ENCODE measurements around the gene THSD4.
"Not testable (repeated sequence)": the region's sequence is repeated elsewhere in the genome, so short reads cannot be mapped to it uniquely, and the experiment has no call there.

THSD4 gene

DNA sequence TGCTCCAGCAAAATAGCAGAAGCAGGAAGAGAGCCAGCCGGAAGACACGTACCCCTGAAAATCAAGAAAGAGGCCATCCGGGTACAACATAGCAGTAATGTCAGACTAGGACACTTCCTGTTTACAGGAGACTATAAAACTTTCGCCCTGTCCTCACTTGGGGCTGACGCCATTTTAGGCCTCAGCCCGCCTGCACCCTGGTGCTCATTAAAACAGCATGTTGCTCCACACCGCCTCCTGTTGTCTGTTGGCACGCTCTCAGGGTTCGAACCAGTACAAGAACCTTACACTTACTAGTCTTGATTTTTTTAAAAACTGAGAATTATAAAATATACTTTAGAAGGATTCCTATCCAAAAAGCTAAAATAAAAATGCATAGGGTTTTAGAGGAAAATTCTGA, 535.3 kb downstream of the THSD4 start:
- no peak for DNase-seq

DNA sequence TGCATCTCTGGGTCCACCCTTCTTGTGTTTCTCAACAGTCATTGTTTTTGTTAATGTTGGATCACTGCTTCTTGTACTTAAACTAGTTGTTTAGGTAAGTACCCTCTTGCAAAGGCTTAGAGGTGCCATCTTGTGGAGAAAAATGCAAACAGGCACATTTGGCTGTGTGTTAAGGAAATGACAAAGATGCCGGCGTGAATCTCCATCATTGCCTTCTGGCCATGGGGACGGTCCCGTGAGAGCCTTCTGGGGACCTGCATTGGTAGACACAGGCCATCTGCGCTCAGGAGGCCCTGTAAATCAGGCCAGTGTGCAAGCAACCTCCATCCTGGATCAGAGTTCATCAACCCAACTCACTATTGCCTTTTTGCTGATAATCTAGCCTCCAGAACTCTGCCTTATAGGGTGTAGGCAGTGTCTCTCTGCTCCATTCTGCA, 536.5 kb downstream of the THSD4 start:
- DNase-seq = peak; percentile 56

DNA sequence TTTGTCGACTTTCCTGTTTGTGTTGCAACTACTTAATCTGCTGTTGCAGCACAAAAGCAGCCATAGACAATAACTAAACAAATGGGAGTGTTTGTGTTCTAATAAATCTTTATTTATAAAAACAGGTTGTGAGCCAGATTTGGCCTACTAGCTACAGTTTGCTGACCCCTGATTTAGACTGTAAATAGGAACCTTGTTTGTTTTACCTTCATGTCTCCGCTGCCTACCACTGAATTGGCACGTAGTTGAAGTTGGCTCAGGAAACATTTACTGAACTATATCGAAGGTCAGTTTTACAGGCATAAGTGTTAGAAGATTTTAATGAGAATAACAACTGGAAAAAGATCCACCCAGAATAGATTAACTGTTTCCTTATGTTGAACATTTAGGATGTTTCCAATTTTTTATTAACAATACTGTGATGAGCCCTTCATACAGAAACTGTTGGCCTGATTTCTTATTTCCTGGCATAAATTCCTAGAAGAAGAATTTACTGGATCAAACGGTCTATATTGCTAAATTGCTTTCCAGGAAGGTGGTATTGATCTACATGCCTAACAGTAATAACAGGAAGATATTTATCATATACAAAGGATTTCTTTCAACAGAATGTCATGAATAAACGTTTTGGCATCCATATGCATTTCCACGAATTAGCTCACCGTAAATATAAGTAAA, 538.9 kb downstream of the THSD4 start:
- DNase-seq = peak; percentile 48

DNA sequence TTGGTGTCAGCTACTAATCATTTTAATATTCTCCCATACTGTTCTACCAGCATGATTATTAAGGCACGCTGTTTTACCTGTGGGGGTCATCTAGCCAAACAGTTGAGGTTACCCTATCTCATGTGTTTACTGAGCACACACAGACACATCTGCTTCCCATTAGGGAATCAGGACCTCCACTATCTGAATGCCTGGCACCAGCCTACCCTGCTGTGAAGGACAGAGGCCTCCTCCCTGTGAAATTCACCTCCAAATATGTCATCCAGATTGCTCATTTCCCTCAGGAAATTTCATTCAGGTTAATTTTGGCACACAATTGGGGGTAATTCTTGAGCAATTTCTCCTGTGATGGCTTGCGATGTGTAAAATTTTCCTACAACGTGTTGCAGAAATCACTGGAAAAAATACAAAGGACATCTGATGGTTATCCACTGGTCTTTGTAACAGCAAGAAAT, 539.5 kb downstream of the THSD4 start:
- peak; percentile 84 for DNase-seq

DNA sequence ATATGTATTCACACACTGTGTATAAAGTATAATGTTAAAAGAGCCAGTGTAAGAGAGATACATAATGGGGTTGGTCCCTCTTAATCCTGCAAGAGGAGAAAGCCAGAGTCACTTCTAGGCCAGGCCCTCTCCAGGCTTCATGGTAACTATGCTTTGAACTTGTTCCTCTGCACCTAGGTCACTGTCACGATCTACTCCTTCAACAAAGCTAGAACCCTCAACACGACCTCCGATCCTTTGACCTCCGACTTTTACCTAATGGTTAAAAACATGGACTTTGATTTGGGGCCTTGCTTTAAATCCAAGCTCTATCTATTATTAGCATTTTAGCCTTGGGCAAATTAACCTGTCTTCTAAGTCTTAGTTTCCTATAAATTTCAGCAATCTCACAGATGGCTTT, 541.2 kb downstream of the THSD4 start:
- no peak for DNase-seq

DNA sequence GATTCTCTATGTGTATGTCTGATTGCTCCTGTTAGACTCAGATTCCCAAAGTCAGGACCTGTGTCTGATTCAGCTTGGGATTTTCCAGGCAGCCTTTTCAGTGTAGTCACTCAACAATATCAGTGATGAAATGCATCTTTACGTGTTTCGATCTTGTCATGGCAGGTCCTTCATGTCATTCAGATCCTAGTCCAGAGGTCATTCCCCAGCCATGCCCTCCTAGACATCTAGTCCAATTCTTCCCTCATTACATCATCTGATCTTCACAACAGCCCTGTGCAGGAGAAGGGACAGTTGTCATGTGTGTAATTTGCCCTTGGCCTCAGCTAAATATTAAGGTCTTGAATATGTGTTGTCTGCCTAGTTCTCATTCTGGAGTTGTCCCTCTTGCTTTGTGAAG, 541.9 kb downstream of the THSD4 start:
- no peak for DNase-seq

DNA sequence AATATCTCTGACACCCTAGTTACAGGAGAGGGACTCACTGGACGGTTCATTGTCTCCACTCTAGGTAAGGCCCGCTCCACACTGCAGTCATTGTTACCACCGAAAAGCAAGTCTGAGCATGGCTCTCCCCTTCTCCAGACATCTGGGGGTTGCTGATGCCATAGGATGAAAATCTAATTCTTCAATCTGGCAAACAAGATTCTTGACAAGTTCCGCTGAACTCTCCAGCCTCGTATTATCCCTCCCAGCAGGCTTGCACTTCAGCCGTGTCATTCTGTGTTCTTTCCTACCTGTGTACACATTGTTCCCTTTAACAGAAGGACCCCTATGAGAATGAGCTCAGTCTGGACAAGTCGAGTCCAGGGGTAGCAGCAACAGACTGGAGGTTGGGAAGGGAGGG, 542.8 kb downstream of the THSD4 start:
- no peak for DNase-seq

DNA sequence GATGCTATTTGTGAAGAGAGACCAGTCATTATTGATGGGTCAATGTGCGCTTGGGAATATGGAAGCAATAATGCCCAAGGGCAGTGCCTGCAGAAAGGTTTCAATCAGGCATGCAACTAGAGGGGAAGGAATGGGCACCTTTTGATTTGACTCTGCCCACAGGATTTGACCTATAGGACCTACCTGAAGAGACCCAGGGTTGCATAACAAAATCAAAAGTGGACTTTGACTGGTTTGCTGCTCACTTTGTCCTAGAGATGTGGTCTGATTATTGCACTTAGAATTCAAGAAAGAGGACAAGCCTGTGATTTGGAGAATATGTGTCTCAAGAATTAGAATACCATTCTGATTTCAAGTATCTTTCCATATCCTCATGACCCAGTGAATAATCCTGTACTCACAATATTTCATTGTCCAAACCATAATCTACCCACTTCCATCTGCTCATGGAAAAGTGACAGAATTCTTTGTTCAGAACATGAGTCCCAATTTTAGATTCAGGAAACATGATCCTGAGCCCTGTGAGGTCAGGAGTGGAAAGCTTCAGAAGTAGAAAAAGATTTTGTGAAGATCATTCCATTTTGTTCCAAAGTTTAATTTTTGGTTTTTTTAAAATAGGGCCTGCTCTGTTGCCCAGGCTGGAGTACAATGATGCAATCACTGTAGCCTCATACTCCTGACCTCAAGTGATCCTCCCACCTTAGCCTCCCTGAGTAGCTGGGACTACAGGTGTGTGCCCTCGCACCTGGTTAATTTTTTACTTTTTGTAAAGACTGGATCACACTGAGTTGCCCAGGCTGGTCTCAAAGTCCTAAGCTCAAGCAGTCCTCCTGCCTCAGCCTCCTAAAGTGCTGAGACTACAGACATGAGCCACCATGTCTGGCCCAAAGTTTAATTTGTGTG, 543.8 kb downstream of the THSD4 start:
- no peak for DNase-seq

DNA sequence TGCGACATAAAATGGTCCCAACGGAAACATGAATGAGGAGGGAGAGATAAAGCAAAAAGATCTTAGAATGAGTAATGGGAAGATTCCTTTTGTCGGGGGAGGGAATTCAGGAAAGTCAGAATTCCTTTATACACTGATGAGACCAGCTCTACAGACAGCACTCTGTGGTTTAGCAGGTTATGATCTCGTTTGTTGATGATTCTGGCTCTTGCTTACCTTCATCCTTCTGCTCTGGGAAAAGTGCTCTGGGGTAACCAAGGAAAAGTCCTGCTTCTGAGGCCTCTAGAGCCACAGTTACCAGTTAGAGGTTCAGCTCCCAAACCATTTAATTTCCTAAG, 544.4 kb downstream of the THSD4 start:
- DNase-seq = no peak

DNA sequence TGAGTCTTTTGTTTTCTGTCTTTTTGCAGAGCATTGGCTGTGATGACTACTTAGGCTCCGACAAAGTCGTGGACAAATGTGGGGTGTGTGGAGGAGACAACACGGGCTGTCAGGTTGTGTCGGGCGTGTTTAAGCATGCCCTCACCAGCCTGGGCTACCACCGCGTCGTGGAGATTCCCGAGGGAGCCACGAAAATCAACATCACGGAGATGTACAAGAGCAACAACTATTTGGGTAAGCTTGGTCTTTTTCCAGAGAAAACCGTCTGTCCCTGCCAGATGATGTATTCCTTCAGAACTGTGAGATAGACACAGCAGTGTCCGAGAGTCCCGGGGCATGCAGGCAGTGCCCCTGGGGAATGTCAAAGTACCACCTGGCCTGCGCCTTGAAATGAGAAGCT, 545.2 kb downstream of the THSD4 start:
- DNase-seq = peak; percentile 24

DNA sequence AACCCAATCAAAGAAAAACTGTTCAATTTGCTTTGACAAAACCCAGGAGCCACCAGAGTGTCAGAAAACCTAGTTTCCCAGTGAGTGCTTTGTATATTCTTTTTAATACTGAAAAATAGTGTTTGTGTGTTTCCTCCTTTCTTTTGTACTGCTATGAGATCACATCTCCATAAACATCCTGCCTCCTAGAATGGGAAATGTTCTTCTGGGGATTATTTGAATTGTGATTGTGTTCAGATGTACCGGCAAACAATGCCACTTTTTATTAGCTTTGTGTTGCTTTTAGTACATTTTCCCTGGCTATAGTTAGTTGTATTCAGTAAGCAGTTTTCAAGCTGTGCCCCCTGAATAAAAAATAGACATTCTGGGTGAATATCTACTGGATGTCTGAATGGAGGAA, 547.0 kb downstream of the THSD4 start:
- DNase-seq = no peak

DNA sequence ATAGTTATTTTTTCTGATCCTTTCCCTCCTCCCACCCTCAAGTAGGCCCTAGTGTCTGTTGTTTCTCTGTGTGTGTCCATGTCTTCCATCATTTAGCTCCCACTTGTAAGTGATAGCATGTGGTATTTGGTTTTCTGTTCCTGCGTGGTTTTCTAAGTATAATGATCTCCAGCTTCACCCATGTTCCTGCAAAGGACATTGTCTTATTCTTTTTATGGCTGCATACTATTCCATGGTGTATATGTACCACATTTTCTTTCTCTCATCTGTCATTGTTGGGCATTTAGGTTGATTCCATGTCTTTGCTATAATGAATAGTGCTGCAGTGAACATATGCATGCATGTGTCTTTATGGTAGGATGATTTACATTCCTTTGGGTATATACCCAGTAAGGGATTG, 549.4 kb downstream of the THSD4 start:
- DNase-seq = no peak

DNA sequence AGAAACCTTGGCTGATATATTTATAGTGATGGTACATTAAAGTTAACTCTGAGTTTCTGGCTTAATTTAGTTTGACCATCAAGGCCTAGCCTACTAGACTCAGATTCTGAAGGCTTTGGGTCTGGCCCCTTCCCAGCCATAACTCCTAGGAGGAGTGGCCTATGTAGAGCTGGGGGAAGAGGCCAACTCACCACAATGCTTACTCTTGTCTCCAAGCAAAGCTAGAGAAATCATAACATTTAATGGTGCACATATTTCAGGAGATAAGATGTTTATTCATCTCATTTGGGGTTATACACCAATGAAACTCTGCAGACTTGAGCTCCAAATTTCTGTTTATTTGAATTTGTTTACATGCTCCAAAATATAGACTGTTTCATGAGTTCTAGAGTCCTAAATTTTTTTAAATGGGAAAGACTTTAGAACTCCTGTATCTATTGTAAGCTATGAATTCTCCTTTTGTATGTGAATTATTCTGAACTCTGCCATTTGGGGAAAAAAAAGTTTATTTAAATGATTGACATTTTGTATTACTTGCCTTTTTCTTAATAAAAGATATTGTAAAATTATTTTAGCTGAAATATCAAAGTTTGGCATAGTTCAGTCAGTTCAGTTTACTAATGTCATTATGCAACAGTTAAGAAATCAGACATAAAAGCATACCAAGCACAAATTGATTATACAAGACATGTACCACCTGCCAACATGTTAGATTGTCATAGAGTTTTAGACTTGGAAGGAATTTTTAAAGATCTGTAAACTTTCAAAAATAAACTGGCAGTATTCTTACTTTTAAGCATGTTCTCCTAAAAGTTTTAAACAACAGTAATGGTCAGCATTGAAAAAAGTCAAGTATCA, 551.7 kb downstream of the THSD4 start:
- DNase-seq = no peak

DNA sequence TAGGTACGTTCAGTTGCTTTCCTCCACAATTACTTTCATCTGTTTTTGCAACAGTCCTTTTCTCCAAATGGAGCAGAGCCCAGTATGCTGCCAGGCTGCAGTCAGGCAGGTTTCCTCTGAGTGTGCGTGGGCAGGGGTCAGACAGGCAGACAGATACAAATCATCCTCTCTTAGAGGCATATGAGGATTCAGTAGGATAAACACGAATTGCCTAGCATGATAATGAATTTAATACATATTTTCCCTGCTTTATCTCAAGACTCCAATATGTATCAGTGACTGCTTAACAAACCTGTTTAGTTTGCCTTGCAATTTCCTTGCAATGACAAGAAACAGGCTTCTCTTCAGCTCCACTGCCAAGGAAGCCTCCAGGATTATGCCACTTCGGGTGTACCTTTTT, 554.4 kb downstream of the THSD4 start:
- no peak for DNase-seq

DNA sequence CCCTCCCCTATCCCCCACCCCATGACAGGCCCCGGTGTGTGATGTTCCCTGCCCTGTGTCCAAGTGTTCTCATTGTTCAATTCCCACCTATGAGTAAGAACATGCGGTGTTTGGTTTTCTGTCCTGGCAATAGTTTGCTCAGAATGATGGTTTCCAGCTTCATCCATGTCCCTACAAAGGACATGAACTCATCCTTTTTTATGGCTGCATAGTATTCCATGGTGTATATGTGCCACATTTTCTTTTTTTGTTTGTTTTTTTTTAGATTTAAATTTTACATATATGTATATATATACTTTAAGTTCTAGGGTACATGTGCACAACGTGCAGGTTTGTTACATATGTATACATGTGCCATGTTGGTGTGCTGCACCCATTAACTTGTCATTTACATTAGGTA, 555.0 kb downstream of the THSD4 start:
- not testable (repeated sequence) for DNase-seq

DNA sequence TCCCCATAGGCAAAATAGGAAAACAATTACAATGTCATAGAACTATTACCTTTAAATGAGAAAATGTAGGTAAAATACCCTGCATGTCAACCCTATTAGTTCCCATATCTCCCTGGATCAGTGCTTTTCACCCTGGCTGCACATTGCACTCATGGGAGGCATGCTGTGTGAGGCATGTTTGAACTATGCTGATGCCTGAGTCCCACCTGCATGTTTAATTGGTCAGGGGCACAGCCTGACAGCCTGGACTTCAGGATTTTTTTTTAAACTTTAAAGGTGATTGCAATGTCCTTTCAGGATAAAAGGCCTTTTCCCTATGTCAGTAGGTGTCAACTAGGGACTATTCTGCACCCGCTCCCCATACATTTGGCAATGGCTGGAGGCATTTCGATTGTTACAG, 559.1 kb downstream of the THSD4 start:
- no peak for DNase-seq

DNA sequence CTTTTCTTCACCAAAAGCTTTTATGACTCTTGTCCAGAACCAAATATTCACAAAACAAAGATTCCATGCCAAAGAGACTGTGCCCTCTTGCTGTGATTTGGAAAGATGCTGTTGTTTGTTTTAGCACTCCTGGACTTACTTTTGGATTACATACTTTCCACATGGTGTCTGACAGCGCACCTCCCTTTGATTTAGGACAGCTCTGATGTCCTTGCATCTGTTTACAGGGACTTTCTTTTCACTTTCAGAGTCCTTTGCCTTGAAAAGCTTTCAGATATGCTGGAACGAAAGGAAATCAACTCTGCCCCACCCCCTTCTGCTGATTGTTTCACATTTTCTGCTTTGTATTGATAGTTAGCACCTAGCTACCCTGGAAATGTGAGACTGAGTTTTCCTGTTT, 562.1 kb downstream of the THSD4 start:
- DNase-seq = no peak

DNA sequence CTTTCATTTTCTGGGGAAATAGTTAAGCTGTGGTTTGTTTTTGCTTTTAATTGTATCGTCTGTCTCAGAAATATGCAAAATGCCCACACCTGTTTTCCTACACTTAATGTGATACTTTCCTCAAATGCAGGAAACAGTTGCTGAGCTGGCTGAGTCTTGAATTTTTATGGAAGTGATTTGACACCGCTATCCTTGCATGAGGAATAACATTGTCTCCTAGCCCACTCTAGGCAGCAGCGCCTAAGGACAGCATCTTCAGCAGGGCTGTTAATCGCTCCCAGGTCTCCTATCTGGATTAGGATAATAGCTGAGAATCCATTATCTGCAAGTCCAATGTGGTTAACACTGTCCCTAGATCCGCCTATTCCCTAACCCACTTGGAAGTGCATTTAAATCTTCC, 562.5 kb downstream of the THSD4 start:
- DNase-seq = no peak

DNA sequence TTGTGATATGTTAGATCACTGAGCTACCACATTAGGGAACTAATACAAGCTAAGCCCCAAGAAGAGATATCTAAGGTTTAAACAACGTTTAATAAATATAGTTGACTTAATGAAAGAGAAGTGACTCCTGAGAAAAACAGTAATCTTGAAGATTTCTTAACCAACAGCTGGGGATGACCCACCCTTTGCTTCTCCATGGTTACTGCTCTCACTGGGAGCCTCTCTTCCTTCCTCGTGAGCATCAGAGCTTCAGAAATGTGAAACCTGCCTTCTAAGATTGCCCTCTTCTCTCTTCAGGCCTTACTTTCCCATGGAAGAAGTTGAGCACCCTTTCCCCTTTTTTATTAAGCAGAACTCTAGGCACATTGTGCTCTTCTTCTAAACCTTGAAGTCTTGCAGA, 562.9 kb downstream of the THSD4 start:
- DNase-seq = no peak

DNA sequence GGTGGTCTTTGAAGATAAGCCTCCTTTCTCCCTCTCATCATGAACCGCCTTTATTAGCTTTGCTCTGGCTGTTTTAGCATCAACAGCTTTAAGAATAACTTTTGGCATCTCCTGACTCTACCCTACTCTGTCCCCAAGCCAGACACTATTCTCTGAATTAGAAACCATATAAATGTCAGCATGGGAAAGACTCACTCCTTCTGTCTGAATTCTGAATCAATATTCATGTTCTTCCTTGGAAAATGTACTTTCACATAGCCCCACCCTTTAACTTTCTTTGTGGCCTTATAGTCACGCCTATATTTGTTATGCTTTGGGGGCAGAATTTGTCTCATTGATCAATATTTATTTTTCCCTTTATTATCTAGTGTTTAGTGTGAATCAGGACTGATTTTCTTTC, 563.3 kb downstream of the THSD4 start:
- no peak for DNase-seq

DNA sequence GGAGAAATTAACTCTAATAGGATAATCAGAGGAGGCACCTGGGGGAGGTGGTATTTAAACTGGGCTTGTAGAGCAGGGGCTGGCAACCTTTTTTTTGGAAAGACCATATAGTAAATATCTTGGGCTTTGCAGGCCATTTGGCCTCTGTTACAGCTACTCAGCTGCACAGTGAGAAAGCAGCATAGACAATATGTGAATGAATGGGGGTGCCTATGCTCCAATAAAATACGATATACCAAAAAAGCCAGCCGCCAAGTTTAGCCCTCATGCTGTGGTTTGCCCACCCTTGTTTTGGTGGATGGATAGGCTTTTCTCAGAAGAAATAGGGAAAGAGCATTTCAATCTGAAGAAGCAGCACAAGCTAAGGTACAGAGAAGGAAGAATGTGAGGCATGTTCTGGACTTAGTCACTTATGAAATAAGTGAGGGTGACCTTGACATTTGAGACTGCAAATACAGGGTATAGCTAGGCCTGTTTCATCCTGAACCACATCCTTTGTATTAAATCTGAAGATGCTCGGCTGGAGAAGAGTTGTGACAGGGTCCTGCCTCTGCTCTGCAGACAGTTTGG, 564.0 kb downstream of the THSD4 start:
- DNase-seq = no peak

DNA sequence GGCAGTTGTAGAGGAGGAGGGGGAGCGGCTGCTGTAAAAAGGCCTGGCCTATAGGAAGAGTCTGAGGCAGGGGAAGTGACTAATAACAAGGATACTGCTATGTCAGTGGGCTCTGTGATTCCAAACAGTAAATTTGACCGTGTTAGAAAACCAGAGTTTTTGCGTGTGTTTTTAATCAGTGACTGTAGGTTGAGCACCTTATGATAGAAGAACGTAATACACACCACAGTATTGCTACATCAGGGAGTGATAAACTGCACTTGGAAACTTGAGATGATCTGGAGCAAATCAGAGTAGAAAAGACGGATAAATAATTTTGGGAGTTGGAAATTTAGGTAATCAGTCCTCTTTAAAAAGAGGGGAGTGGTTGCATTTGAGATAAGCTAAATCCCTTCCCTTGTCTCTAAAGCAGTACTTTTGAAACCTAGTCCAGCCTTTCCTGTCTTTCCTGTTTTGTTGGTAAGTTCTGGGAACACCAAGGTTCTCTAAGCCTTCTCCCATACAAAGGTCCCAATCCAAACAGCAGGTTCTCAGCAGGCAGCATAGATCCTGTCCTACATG, 564.6 kb downstream of the THSD4 start:
- no peak for DNase-seq

DNA sequence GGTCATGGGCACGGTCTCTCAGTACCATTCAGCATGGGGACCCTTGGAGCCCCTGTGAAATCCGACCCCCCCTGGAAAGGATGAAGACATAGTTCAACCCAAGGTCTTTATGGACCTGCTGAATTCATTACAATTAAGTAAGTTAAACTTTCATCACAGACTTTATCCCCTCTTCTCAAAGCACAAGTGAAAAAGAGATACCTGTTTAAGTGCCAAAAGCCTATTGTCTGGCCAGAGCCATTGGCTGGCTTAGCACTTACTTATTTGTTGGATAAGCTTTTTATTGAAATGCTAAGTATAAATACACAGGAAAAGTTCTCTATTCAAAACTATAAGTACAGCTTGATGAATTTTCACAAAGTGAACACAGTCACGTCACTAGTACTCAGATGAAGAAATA, 566.7 kb downstream of the THSD4 start:
- DNase-seq = no peak

Measured in NCI-H69 (cell line).